Mesenchymal stem cell (in vitro differentiated cells and primary cell): ENCODE measurements around the gene GPHA2.

Experiments
- DNase-seq: peaks from one replicate; pipeline ENCODE4 v3.0.0-alpha.2; 2013
- H2AFZ ChIP-seq: one replicate; pipeline ENCODE4 v1.6.1; 2013; ENCODE audit warnings: low read depth, mild to moderate bottlenecking, control low read depth, inconsistent platforms, low read length, moderate library complexity
- H2AK5ac ChIP-seq: 2 replicates; pipeline ENCODE4 v1.6.1; 2013; ENCODE audit warnings: low read length, moderate library complexity, mild to moderate bottlenecking, inconsistent platforms; ENCODE audit not compliant: severe bottlenecking
- H2BK120ac ChIP-seq: one replicate; pipeline ENCODE4 v1.6.1; 2013; ENCODE audit warnings: low read depth, mild to moderate bottlenecking, inconsistent platforms, low read length, moderate library complexity
- H2BK12ac ChIP-seq, 2 experiments: one replicate each; pipeline ENCODE4 v1.6.1; 2013; ENCODE audit warnings: inconsistent platforms in 2 of 2, low read length in 2 of 2, mild to moderate bottlenecking in 2 of 2, moderate library complexity in 2 of 2, control low read depth in 1 of 2
- H2BK15ac ChIP-seq: one replicate; pipeline ENCODE4 v1.6.1; 2013; ENCODE audit warnings: mild to moderate bottlenecking, low read depth, inconsistent platforms; ENCODE audit not compliant: poor library complexity, severe bottlenecking
- H2BK5ac ChIP-seq: 2 replicates; pipeline ENCODE4 v1.6.1; 2013; ENCODE audit warnings: low read depth, mild to moderate bottlenecking, low read length, control low read depth, inconsistent platforms; ENCODE audit not compliant: poor library complexity, severe bottlenecking
- H3K14ac ChIP-seq, 2 experiments: one replicate each; pipeline ENCODE4 v1.6.1; 2013; ENCODE audit warnings: inconsistent platforms in 2 of 2, low read length in 2 of 2, control low read depth in 1 of 2, mild to moderate bottlenecking in 1 of 2, moderate library complexity in 1 of 2
- H3K18ac ChIP-seq, 2 experiments: one replicate each; pipeline ENCODE4 v1.6.1; 2013; ENCODE audit warnings: inconsistent platforms in 2 of 2, low read length in 2 of 2, control low read depth in 1 of 2, low read depth in 1 of 2, mild to moderate bottlenecking in 1 of 2
- H3K23ac ChIP-seq, 2 experiments: one replicate each; pipeline ENCODE4 v1.6.1; 2013; ENCODE audit warnings: inconsistent platforms in 2 of 2, low read length in 2 of 2, mild to moderate bottlenecking in 2 of 2, moderate library complexity in 2 of 2, control low read depth in 1 of 2
- H3K27ac ChIP-seq: 2 replicates; pipeline ENCODE4 v1.5.1; 2013; ENCODE audit warnings: mild to moderate bottlenecking, moderate library complexity, low read length, control low read depth, inconsistent platforms; ENCODE audit not compliant: poor library complexity, severe bottlenecking
- H3K27me3 ChIP-seq, 2 experiments: 2 replicates each; pipeline versions ENCODE4 v1.6.1 to v1.7.0; 2013; ENCODE audit warnings: low read length in 2 of 2, mild to moderate bottlenecking in 2 of 2, moderate library complexity in 2 of 2, control low read depth in 1 of 2, inconsistent platforms in 1 of 2; ENCODE audit not compliant: control insufficient read depth in 1 of 2, insufficient read depth in 1 of 2
- H3K36me3 ChIP-seq, 2 experiments: 2 replicates each; pipeline versions ENCODE4 v1.6.1 to v1.7.0; 2013; ENCODE audit warnings: low read length in 2 of 2, control low read depth in 1 of 2, inconsistent platforms in 1 of 2, low read depth in 1 of 2, mild to moderate bottlenecking in 1 of 2; ENCODE audit not compliant: insufficient read depth in 2 of 2, control insufficient read depth in 1 of 2
- H3K4ac ChIP-seq, 2 experiments: one replicate each; pipeline ENCODE4 v1.6.1; 2013; ENCODE audit warnings: inconsistent platforms in 2 of 2, low read length in 2 of 2, mild to moderate bottlenecking in 2 of 2, moderate library complexity in 2 of 2, control low read depth in 1 of 2, low read depth in 1 of 2
- H3K4me1 ChIP-seq: 2 replicates; pipeline ENCODE4 v1.6.1; 2013; ENCODE audit warnings: low read depth, low read length, control low read depth; ENCODE audit not compliant: control insufficient read depth, insufficient read depth
- H3K4me2 ChIP-seq: 2 replicates; pipeline ENCODE4 v1.6.1; 2013; ENCODE audit warnings: low read length, mild to moderate bottlenecking, inconsistent platforms; ENCODE audit not compliant: poor library complexity, severe bottlenecking
- H3K4me3 ChIP-seq, 2 experiments: 2 replicates each; pipeline versions ENCODE4 v1.5.1 to v1.7.0; 2013; ENCODE audit warnings: low read length in 2 of 2, mild to moderate bottlenecking in 2 of 2, control low read depth in 1 of 2, low read depth in 1 of 2; ENCODE audit not compliant: insufficient read depth in 1 of 2
- H3K79me1 ChIP-seq: replicated peaks from 2 replicates; pipeline ENCODE4 v1.6.1; 2013; ENCODE audit warnings: mild to moderate bottlenecking, control low read depth, low read length, inconsistent platforms; ENCODE audit not compliant: poor library complexity, severe bottlenecking
- H3K9ac ChIP-seq: 2 replicates; pipeline ENCODE4 v1.7.0; 2013; ENCODE audit warnings: mild to moderate bottlenecking, low read length, moderate library complexity
- H3K9me3 ChIP-seq: 2 replicates; pipeline ENCODE4 v1.7.0; 2013; ENCODE audit warnings: mild to moderate bottlenecking, low read length; ENCODE audit not compliant: control insufficient read depth
- H4K8ac ChIP-seq: one replicate; pipeline ENCODE4 v1.6.1; 2013; ENCODE audit warnings: inconsistent platforms, mild to moderate bottlenecking, low read length, moderate library complexity
- H4K91ac ChIP-seq: one replicate; pipeline ENCODE4 v1.6.1; 2013; ENCODE audit warnings: mild to moderate bottlenecking, low read length, inconsistent platforms
- WGBS: methylation state at CpG from one replicate; pipeline ENCODE4 v1.1.7; 2013; ENCODE audit warnings: mixed read lengths; 5-methylcytosine and 5-hydroxymethylcytosine counted together

GPHA2 gene

DNA sequence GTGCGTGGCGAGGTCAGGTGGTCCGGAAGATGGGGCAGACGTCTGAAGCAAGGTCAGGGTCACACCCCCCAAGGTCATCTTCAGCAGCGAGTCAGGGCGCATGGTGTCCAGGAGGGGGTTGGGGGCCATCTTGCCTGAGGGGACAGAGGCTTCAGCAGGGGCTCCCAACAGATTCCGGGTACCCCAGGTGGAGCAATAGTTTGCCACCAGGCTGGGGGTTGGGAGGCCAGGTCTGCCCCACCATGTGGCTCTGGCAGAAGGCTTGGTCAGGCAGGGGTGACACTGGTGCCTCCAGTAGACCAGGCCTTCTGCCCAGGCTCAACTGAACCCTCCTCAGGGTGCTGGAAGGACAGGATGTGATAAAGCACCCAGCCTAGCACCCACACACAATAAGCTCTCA lies 24.6 kb downstream of the GPHA2 start:
- Histone ChIP-seq H2BK15ac (no peak overlapping the region), H4K8ac (no peak overlapping the region), H3K9ac (no peak overlapping the region), H2BK12ac (no peak overlapping the region), H4K91ac (no peak overlapping the region), H3K27ac (no peak overlapping the region), H2AFZ (no peak overlapping the region), H3K18ac (no peak overlapping the region), H3K36me3 (peaks cover 77 to 80% of the 10 kb centered on the region in 2 experiments), H3K23ac (no peak overlapping the region), H3K79me1 (peaks cover 20% of the 10 kb centered on the region), H2BK5ac (no peak overlapping the region), H3K27me3 (no peaks in the 10 kb centered on the region), H2BK120ac (no peak overlapping the region), H3K9me3 (no peaks in the 10 kb centered on the region), H3K4me2 (no peak overlapping the region), H2AK5ac (no peak overlapping the region), H3K4me1 (peaks cover 10% of the 10 kb centered on the region), H3K4me3 (peak overlapping the region in 1 of 2 experiments; percentile 19), H3K4ac (no peak overlapping the region), H3K14ac (no peak overlapping the region)
- no peak for DNase-seq
- WGBS = 95% methylated on average over 7 of the region's 7 CpGs

- Histone ChIP-seq H2BK12ac (no peak overlapping the region), H3K4me3 (no peak overlapping the region), H3K27me3 (no peaks in the 10 kb centered on the region), H4K8ac (no peak overlapping the region), H3K18ac (no peak overlapping the region), H3K9me3 (no peaks in the 10 kb centered on the region), H3K14ac (no peak overlapping the region), H3K79me1 (peaks cover 15% of the 10 kb centered on the region), H3K27ac (no peak overlapping the region), H2BK5ac (no peak overlapping the region), H3K23ac (no peak overlapping the region), H3K4me2 (no peak overlapping the region), H3K9ac (no peak overlapping the region), H2BK15ac (no peak overlapping the region), H3K4ac (no peak overlapping the region), H2AK5ac (no peak overlapping the region), H2BK120ac (no peak overlapping the region), H2AFZ (no peak overlapping the region), H4K91ac (no peak overlapping the region), H3K36me3 (peaks cover 83 to 85% of the 10 kb centered on the region in 2 experiments), H3K4me1 (peaks cover 7% of the 10 kb centered on the region)
- DNase-seq = no peak
- 97% methylated on average over 27 of the region's 27 CpGs for WGBS
Measured at GRCh38 chr11:64910451-64911093, 25.1 kb downstream of the GPHA2 start.

GRCh38 chr11:64909653-64910343 lies 25.9 kb downstream of the GPHA2 start:
- H2BK5ac ChIP-seq = no peak overlapping the region
- no peaks in the 10 kb centered on the region for H3K27me3 ChIP-seq
- no peak overlapping the region for H2AK5ac ChIP-seq
- H2BK15ac ChIP-seq = no peak overlapping the region
- no peak overlapping the region for H3K4me2 ChIP-seq
- H3K23ac ChIP-seq = no peak overlapping the region
- no peak overlapping the region for H2AFZ ChIP-seq
- no peak overlapping the region for H3K4me3 ChIP-seq
- no peak overlapping the region for H2BK120ac ChIP-seq
- H3K18ac ChIP-seq = no peak overlapping the region
- H3K79me1 ChIP-seq = peaks cover 9% of the 10 kb centered on the region
- H3K4me1 ChIP-seq = peaks cover 2% of the 10 kb centered on the region
- DNase-seq = no peak
- peaks cover 89 to 90% of the 10 kb centered on the region in 2 experiments for H3K36me3 ChIP-seq
- 97% methylated on average over 38 of the region's 39 CpGs for WGBS
- H3K4ac ChIP-seq = no peak overlapping the region
- H3K27ac ChIP-seq = no peak overlapping the region
- H4K91ac ChIP-seq = no peak overlapping the region
- H3K9me3 ChIP-seq = no peaks in the 10 kb centered on the region
- no peak overlapping the region for H3K14ac ChIP-seq
- H3K9ac ChIP-seq = no peak overlapping the region
- H2BK12ac ChIP-seq = no peak overlapping the region
- H4K8ac ChIP-seq = no peak overlapping the region

- Histone ChIP-seq H2BK12ac (no peak overlapping the region), H3K4me3 (no peak overlapping the region), H3K4me1 (peaks cover 2% of the 10 kb centered on the region), H3K4ac (no peak overlapping the region), H4K91ac (peak overlapping the region; percentile 18), H4K8ac (no peak overlapping the region), H3K27me3 (no peaks in the 10 kb centered on the region), H3K4me2 (no peak overlapping the region), H3K27ac (no peak overlapping the region), H2AFZ (no peak overlapping the region), H3K79me1 (peaks cover 2% of the 10 kb centered on the region), H3K36me3 (peaks cover 82% of the 10 kb centered on the region in 2 experiments), H2AK5ac (no peak overlapping the region), H2BK5ac (no peak overlapping the region), H3K9me3 (no peaks in the 10 kb centered on the region), H3K18ac (no peak overlapping the region), H3K9ac (no peak overlapping the region), H3K14ac (no peak overlapping the region), H3K23ac (no peak overlapping the region), H2BK120ac (no peak overlapping the region), H2BK15ac (no peak overlapping the region)
- WGBS = 96% methylated on average over 9 of the region's 11 CpGs
- DNase-seq = no peak
Measured at GRCh38 chr11:64908766-64909165, 26.9 kb downstream of the GPHA2 start.
